SK-N-MC (cell line): Measurements from ENCODE around the gene TRIL.

Source experiments
- EZH2 ChIP-seq: fragments of 200-600 bp; sonication (generic); IDR thresholded peaks from one replicate; pipeline ENCODE4 v1.6.1; 2017; ENCODE audit warnings: antibody characterized with exemption
- POLR2AphosphoS5 ChIP-seq: IDR thresholded peaks from 2 replicates; pipeline ENCODE4 v1.6.1; 2012; ENCODE audit warnings: mild to moderate bottlenecking, low read depth, low read length, borderline replicate concordance

GRCh38 chr7:28920424-28920823 is 37.7 kb downstream of the TRIL start:
- TF ChIP-seq POLR2AphosphoS5, result no peak
- TF ChIP-seq EZH2, result no peak
